Psoas muscle (tissue), 8 donors: ENCODE results near the gene TSPY1. TPM values are rescaled to one million over a fixed set of nuclear protein-coding genes. Genes with fewer than 3 reads are reported as not detected.
"Not testable (repeated sequence)": the region's sequence is repeated elsewhere in the genome, so short reads cannot be mapped to it uniquely, and the experiment has no call there.

ENCODE experiments used
- ATAC-seq, 4 donors: fragments of 200-7000 bp; cut with Tn5 transposase; one replicate each; pipeline ENCODE4 v1.9.1; 2020; ENCODE audit warnings: moderate library complexity in 3 of 4, mild to moderate bottlenecking in 2 of 4
- DNase-seq, 2 donors: peaks; one replicate each; pipeline ENCODE4 v3.0.0-alpha.2; 2020
- H3K27ac ChIP-seq: fragments of 200-600 bp; one replicate; pipeline ENCODE4 v1.8.0; 2022
- H3K27me3 ChIP-seq, 3 donors: fragments of 200-600 bp in 1 of 3; one replicate each; pipeline versions ENCODE4 v1.6.1 to v1.8.0; 2013 to 2022; ENCODE audit warnings: low read length in 2 of 3, mild to moderate bottlenecking in 2 of 3, moderate library complexity in 1 of 3; ENCODE audit not compliant: insufficient read depth in 3 of 3
- H3K36me3 ChIP-seq, 2 donors: fragments of 200-600 bp in 1 of 2; one replicate each; pipeline versions ENCODE4 v1.6.1 to v1.8.0; 2013 to 2022; ENCODE audit warnings: low read depth in 1 of 2, mild to moderate bottlenecking in 1 of 2, moderate library complexity in 1 of 2; ENCODE audit not compliant: insufficient read depth in 1 of 2
- H3K4me1 ChIP-seq: fragments of 200-600 bp; one replicate; pipeline ENCODE4 v1.8.0; 2022
- H3K4me3 ChIP-seq: fragments of 200-600 bp; one replicate; pipeline ENCODE4 v1.8.0; 2022; ENCODE audit warnings: mild to moderate bottlenecking
- H3K9me3 ChIP-seq: fragments of 200-600 bp; one replicate; pipeline ENCODE4 v1.8.0; 2022
- WGBS, 3 donors: extraction: QIAGEN DNeasy Blood & Tissue Kit; methylation state at CpG; one replicate each; pipeline versions ENCODE4 v1.1.6 to v1.1.7; 2013; 5-methylcytosine and 5-hydroxymethylcytosine counted together
- intact Hi-C, 2 donors: fragments of 100-400 bp; cut with DNase I; formaldehyde crosslinking; loops; one replicate each; pipeline versions ENCODE4 v1.11.0 to v1.14.2; 2022
- long read RNA-seq, 2 donors: library from polyadenylated mRNA; unstranded; transcript quantifications; one replicate each; pipeline ENCODE4 v2.0.0, GENCODE V29; 2021
- polyA plus RNA-seq, 3 donors: library from polyadenylated mRNA; stranded (reverse); fragments of 200-250 nt; gene quantifications; one replicate each; pipeline ENCODE4 v1.2.3, GENCODE V29; 2013
- total RNA-seq, 4 donors: library from RNA; stranded (reverse); fragmentation: NEBNext Ultra II Directional in 2 of 4; extraction: Animal tissue kit (Norgen Biotek cat#: 25700) in 2 of 4; gene quantifications; one replicate each; pipeline versions ENCODE4 v1.2.1 to v1.2.4, GENCODE V29; 2021 to 2023
- donor health status: healthy with polysubstance abuse.
- donor health status: DM: no; HTN: no; CAD: no; lungs with moderate emphysema.
- donor health status: Bipolar disorder and iron deficiency.
- donor health status: healthy.
- donor health status: DM: yes; HTN: yes; CAD: no.
- donor health status: DM: no; HTN: no; CAD: no.
- donor health status: DM: no; HTN: no; CAD: no.
- donor health status: DM: yes; HTN: yes; CAD: no.

TSPY1 gene, protein sequence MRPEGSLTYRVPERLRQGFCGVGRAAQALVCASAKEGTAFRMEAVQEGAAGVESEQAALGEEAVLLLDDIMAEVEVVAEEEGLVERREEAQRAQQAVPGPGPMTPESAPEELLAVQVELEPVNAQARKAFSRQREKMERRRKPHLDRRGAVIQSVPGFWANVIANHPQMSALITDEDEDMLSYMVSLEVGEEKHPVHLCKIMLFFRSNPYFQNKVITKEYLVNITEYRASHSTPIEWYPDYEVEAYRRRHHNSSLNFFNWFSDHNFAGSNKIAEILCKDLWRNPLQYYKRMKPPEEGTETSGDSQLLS
- not detected for total RNA-seq
- polyA plus RNA-seq = not detected
- long read RNA-seq, donor 1 = 0 reads
- long read RNA-seq, donor 2 = 0 reads

DNA sequence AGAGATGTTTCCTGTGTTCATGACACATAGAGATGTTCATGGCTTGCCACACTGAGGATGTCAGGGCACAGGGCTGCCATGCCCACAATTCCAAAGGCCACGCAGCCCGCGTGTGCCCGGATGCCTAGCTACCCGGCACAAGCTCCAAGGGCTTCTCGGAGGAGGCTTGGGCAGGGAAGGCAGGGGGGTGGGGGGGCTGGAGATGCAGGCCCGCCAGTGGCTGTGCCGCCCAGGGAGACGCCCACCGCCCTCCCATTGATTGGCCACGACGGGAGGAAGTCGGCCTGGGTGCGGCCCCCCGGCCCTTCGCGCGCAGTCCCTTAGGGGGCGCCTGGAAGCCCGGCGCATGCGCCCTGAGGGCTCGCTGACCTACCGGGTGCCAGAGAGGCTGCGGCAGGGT is at the start of gene TSPY1:
TSS of gene TSPY1 (plus strand) at position 301 of the 400 bp plus-strand sequence. CDS start at position 347, 46 bp downstream.
- WGBS, 3 donors = 92% methylated on average over 11 of the region's 25 CpGs; no CpG with 5 or more reads in 2 of the 3 donors
- H3K4me3 ChIP-seq, intact Hi-C loops, H3K27me3 ChIP-seq, H3K4me1 ChIP-seq, ATAC-seq, H3K36me3 ChIP-seq, H3K9me3 ChIP-seq, DNase-seq, H3K27ac ChIP-seq: not testable (repeated sequence)

DNA sequence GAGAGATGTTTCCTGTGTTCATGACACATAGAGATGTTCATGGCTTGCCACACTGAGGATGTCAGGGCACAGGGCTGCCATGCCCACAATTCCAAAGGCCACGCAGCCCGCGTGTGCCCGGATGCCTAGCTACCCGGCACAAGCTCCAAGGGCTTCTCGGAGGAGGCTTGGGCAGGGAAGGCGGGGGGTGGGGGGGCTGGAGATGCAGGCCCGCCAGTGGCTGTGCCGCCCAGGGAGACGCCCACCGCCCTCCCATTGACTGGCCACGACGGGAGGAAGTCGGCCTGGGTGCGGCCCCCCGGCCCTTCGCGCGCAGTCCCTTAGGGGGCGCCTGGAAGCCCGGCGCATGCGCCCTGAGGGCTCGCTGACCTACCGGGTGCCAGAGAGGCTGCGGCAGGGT is 20.2 kb downstream of the TSPY1 start, which contains the start of gene TSPY9:
TSS of gene TSPY9 (plus strand) at position 301 of the 400 bp plus-strand sequence. CDS start at position 347, 46 bp downstream.
- no CpG with 5 or more reads among the region's 26 CpGs for WGBS, 3 donors
- ATAC-seq, DNase-seq, H3K4me1 ChIP-seq, H3K4me3 ChIP-seq, H3K27ac ChIP-seq, H3K27me3 ChIP-seq, H3K36me3 ChIP-seq, H3K9me3 ChIP-seq, intact Hi-C loops: not testable (repeated sequence)

DNA sequence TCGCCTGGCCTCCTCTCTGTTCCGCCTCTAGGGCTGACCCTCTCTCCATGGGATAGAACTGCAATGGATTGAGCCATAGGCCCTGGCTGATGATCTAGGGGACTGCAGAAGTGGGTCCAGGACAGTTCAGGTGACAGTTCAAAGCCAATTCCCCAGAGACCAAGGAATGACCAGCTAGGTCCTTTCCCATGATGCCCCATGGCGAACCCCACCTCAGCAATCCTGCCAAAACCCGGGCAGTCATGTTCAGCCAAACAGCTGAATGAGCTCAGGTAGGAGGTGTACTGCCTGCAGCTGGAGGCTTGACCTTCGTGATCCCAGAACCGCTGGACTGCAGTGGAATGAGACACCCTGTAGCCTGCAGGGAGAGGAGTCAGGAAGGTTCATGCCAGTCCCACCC is 37.6 kb downstream of the TSPY1 start:
- ATAC-seq, intact Hi-C loops, H3K4me1 ChIP-seq, H3K4me3 ChIP-seq, H3K36me3 ChIP-seq, H3K9me3 ChIP-seq, DNase-seq, H3K27me3 ChIP-seq, H3K27ac ChIP-seq: not testable (repeated sequence)
- 65 to 66% methylated on average over 2 of the region's 6 CpGs; no CpG with 5 or more reads in 1 of the 3 donors for WGBS, 3 donors

DNA sequence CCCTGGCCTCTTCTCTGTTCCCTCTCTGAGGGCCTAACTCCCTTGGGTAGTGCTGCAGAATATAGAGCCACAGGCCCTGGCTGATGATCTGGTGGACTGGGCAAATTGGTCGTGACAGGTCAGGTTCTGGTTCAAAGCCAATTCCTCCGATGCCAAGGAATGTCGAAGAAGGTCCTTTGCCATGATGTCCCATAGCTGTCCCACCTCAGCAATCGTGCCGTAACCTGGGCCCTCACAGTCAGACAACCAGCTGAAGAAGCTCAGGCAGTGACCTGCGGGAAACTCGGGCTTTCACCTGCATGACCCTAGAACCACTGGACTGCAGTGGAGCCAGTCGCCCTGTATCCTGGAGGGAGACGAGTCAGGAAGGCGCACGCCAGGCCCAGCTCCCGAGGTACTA is 49.5 kb downstream of the TSPY1 start:
- ATAC-seq, H3K27ac ChIP-seq, H3K4me1 ChIP-seq, H3K36me3 ChIP-seq, DNase-seq, H3K27me3 ChIP-seq, H3K4me3 ChIP-seq, H3K9me3 ChIP-seq, intact Hi-C loops: not testable (repeated sequence)
- 77 to 81% methylated on average over 6 to 7 of the region's 12 CpGs; no CpG with 5 or more reads in 1 of the 3 donors for WGBS, 3 donors

Other genes starting within 250 kb of the TSPY1 start
- gene TSPY4, start 129.5 kb upstream of the TSPY1 start, total RNA-seq = not detected
- not detected for gene TSPY4, start 129.5 kb upstream of the TSPY1 start, polyA plus RNA-seq
- gene TSPY8, start 109.2 kb upstream of the TSPY1 start, total RNA-seq = not detected
- not detected for gene TSPY8, start 109.2 kb upstream of the TSPY1 start, polyA plus RNA-seq
- not detected for gene TSPY3, start 68.5 kb upstream of the TSPY1 start, total RNA-seq
- gene TSPY3, start 68.5 kb upstream of the TSPY1 start, polyA plus RNA-seq = not detected
- not detected for gene TSPY9, start 20.3 kb downstream of the TSPY1 start, total RNA-seq
- not detected for gene TSPY9, start 20.3 kb downstream of the TSPY1 start, polyA plus RNA-seq
- not detected for gene TSPY10, start 60.9 kb downstream of the TSPY1 start, total RNA-seq
- gene TSPY10, start 60.9 kb downstream of the TSPY1 start, polyA plus RNA-seq = not detected